NCI-H1417 treated with DMSO at 0.1 percent for 48 hours (cell line): ENCODE results near the gene YJEFN3.

ENCODE experiments used
- DNase-seq: peaks from one replicate; lab custom pipeline; 2025; lab: John Stamatoyannopoulos, UW

Gene YJEFN3

GRCh38 chr19:19524053-19524452 is 4.7 kb upstream of the YJEFN3 start:
- DNase-seq: no peak

DNA sequence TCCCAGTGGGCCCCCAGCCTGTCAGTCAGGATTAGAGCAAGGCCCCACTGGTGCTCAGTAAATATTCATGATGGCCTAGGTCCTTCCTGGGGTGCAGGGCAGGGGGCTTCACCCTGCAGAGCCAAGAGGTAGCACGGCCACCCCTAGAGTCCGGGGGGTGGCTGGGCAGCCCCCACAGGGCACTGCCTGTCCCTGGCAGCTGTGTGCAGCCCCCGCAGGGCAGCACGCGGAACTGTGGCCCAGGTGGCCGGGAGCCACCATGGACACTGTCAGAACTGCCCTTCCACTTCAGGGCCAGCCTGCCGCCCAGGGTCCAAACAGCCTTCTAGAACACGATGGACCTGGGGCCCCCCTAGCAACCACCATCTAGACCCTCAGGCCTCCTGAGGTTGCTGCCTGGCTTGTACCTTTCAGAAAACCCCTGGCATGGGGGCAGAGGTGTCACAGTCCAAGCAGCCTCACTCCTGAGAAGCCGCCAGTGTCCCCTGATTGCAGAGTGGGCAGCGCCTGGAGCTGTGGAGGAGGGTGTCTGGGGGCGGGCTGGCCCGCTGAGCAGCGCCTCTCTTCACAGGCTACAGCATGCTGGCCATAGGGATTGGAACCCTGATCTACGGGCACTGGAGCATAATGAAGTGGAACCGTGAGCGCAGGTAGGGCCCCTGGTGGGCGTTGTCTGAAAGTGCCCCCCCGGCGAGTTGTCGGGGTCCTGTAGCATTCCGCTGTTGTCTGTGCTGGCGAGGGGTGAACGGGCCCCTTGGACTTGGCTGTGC is 2.9 kb upstream of the YJEFN3 start:
- no peak for DNase-seq

- DNase-seq: no peak
These were observed 1.9 kb upstream of the YJEFN3 start for GRCh38 chr19:19526581-19527370.

GRCh38 chr19:19527371-19527656 is 1.4 kb upstream of the YJEFN3 start:
- no peak for DNase-seq

DNA sequence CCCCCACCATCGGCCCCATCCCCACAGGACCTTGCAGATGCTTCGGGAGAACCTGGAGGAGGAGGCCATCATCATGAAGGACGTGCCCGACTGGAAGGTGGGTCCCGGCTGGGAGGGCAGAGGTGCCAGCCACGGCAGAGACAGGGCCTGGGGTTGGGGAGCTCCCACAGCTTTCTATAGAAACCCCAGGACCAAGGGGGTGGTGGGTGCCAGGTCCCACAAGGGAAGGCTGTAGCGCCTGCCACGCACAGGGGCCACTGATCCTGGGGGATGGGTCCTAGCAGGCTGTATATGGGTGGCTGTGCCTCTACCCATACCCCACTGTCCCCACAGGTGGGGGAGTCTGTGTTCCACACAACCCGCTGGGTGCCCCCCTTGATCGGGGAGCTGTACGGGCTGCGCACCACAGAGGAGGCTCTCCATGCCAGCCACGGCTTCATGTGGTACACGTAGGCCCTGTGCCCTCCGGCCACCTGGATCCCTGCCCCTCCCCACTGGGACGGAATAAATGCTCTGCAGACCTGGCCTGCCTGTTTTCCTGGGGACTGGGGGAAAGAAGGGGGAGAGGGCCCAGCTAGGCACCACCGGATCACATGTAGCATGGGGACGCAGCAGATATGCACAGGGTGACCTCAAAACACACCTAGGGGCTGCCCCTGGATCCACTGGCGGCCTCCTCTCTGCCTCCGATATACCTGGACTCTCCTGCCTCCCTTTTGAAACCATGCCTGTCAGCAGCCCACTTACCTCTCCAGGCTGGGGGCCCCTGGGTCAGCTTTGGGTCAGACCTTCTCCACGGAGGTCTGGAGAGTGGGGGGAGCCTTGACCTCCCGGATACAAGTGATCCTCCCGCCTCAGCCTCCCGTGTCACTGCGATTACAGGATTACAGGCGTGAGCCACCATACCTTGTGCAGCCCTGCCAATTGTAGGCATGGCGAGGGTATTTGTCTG is 761 bp upstream of the YJEFN3 start:
- DNase-seq: no peak

GRCh38 chr19:19529783-19530422 is 1.2 kb downstream of the YJEFN3 start:
- no peak for DNase-seq

GRCh38 chr19:19530423-19530804 is 1.7 kb downstream of the YJEFN3 start:
- DNase-seq: no peak

- DNase-seq: no peak
These were observed 2.2 kb downstream of the YJEFN3 start for GRCh38 chr19:19530889-19531288.

- no peak for DNase-seq
These were observed 3.5 kb downstream of the YJEFN3 start for GRCh38 chr19:19531951-19532805.

- DNase-seq: no peak
These were observed 4.3 kb downstream of the YJEFN3 start for GRCh38 chr19:19532806-19533701.

DNA sequence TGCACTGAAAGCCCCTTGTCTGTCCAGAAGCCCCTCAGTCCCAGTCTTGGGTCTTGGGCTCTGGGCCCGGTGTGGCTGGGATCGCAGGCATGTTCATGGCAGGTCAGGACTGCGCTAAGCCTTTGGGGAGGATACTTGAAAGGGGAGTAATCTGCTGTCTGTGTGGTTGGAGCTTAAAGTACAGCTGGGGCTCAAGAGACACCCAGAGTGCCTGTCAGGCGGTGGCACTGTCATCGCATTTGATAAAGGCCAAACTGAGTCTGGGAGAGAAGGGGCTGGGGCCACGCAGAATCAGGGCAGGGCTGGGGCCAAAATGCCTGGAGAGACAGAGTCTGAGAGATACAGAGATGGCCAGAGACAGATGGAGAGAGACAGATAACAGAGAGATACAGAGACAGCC is 5.1 kb downstream of the YJEFN3 start:
- DNase-seq: no peak

- no peak for DNase-seq
These were observed 6.0 kb downstream of the YJEFN3 start for GRCh38 chr19:19534556-19535265.

DNA sequence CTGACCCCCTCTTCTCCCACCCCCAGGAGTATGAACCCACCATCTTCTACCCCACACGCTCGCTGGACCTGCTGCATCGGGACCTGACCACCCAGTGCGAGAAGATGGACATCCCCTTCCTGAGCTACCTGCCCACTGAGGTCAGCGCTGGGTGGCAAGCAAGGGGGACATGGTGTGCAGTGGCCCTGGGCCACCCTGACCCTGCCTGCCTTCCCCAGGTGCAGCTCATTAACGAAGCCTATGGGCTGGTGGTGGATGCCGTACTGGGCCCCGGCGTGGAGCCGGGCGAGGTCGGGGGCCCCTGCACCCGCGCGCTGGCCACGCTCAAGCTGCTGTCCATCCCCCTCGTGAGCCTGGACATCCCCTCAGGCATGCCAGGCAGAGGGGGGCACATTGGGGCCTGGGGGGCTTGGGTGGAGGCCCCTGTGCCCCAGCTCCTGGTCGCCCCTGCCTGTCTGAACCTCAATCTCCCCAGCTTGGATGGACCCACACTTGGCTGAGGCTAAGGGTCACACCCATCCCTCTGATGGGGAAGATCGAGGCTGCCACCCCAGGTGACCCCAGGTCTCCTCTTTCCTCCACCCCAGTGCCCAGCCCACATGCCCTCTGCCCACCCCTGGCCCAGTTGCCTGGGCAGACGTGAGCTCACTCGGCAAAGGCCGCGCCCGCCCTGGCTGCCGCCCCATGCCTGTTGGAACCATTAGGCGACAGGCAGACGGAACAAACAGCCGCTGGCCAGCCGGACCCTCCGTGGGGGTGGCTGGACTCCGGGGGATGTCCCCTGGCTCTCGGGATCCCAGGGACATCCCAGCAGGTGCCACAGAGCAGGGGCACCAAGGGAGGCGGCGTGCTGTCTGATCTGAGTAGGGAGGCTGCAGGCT is 6.8 kb downstream of the YJEFN3 start:
- no peak for DNase-seq

- no peak for DNase-seq
These were observed 8.7 kb downstream of the YJEFN3 start for GRCh38 chr19:19537075-19538048.

DNA sequence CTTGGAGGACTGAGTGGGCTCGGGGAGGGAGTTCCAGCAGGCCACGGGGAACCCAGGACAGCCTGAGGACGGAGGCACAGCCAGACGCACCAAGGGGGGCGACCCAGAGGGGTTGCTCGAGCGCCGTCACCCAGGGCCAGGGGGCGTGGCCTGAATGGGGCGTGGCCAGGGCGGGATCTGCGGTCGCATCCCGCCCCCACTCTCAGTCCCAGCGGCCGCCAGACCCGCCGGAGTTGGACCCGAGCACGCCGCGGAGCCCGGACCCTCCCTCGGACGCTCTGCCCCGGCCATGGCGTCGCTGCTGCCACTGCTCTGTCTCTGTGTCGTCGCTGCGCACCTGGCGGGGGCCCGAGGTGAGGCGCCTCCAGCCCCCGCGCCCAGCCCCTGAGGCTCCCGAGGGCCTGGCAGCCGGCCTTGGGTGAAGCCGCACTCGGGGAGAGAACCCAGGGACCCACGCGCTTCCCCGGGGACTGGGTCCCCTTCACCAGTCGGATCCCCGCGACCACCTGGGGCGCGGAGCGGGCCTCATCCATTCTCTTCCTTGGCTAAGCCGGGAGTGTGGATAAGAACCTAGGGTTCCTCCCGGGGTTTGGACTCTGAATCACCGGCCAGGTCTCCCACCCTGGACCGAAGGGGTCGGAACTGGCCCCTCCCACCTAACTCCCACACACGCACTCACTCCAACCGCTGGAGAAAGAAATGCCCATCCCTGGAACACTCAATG is 9.5 kb downstream of the YJEFN3 start, which contains the start of gene CILP2:
TSS of gene CILP2 (plus strand) at position 205 of the 724 bp plus-strand sequence. CDS start at position 290, 85 bp downstream.
- no peak for DNase-seq

DNA sequence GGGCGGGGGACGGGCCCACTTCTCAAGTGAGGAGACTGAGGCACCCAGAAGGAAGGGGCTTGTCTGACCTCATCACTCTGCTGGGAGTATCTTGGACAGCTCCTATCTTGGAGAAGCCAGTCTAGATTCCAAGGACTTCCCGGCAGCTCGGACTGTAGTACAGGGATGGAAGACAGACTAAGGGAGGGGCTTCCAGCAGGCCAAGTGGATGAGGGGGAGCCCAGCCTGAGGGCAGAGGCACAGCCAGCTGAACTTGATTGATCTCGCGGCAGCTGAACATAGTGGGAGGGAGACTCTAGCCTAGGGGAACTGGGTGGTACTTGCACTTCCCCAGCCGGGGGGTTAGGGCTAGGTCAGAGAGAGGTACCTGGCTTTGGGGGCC is 10.1 kb downstream of the YJEFN3 start:
- no peak for DNase-seq
